Embryonic facial prominence (tissue), 1 donor: ENCODE results near the gene CHST11.

Source experiments
- DNase-seq: peaks from one replicate; pipeline ENCODE4 v3.0.0-alpha.2; 2016; ENCODE audit errors: extremely low spot score

The CHST11 gene

GRCh38 chr12:104460041-104460719 lies 3.4 kb downstream of the CHST11 start:
- DNase-seq = no peak

- DNase-seq = no peak
Measured at GRCh38 chr12:104460973-104461698, 4.4 kb downstream of the CHST11 start.

- no peak for DNase-seq
Measured at GRCh38 chr12:104462325-104462724, 5.6 kb downstream of the CHST11 start.

GRCh38 chr12:104462931-104463339 lies 6.2 kb downstream of the CHST11 start:
- DNase-seq = no peak

- no peak for DNase-seq
Measured at GRCh38 chr12:104463368-104463767, 6.6 kb downstream of the CHST11 start.

GRCh38 chr12:104464899-104465298 lies 8.2 kb downstream of the CHST11 start:
- no peak for DNase-seq

- no peak for DNase-seq
Measured at GRCh38 chr12:104466709-104467345, 10.1 kb downstream of the CHST11 start.

GRCh38 chr12:104467346-104467837 lies 10.6 kb downstream of the CHST11 start:
- no peak for DNase-seq

GRCh38 chr12:104468371-104468770 lies 11.6 kb downstream of the CHST11 start:
- DNase-seq = no peak

GRCh38 chr12:104469066-104469465 lies 12.3 kb downstream of the CHST11 start:
- no peak for DNase-seq

GRCh38 chr12:104469523-104469922 lies 12.8 kb downstream of the CHST11 start:
- DNase-seq = no peak

- no peak for DNase-seq
Measured at GRCh38 chr12:104470521-104470920, 13.8 kb downstream of the CHST11 start.

- no peak for DNase-seq
Measured at GRCh38 chr12:104471336-104471735, 14.6 kb downstream of the CHST11 start.

GRCh38 chr12:104472748-104473147 lies 16.0 kb downstream of the CHST11 start:
- no peak for DNase-seq

GRCh38 chr12:104473374-104473983 lies 16.7 kb downstream of the CHST11 start:
- no peak for DNase-seq

- DNase-seq = no peak
Measured at GRCh38 chr12:104475271-104475670, 18.5 kb downstream of the CHST11 start.

GRCh38 chr12:104477510-104478390 lies 21.0 kb downstream of the CHST11 start:
- no peak for DNase-seq

- DNase-seq = no peak
Measured at GRCh38 chr12:104478396-104479122, 21.8 kb downstream of the CHST11 start.

GRCh38 chr12:104479123-104479662 lies 22.4 kb downstream of the CHST11 start:
- DNase-seq = no peak

- no peak for DNase-seq
Measured at GRCh38 chr12:104480012-104480411, 23.3 kb downstream of the CHST11 start.
